B cell (primary cell): ENCODE measurements around the gene C6orf47. TPM values are rescaled to one million over a fixed set of nuclear protein-coding genes. Genes with fewer than 3 reads are reported as not detected.

Experiments
- ATAC-seq: fragments of 200-7000 bp; cut with Tn5 transposase; one replicate; pipeline ENCODE4 v1.10.0; 2021; ENCODE audit warnings: low read depth, mild to moderate bottlenecking, moderate number of reproducible peaks, moderate library complexity
- CTCF ChIA-PET: fragments of 350-600 bp; sonication (Branson Sonifier 250); formaldehyde crosslinking; loops from one replicate; lab custom pipeline; 2021; ENCODE audit warnings: antibody characterized with exemption, inconsistent platforms; lab: Charles Lee
- POLR2A ChIA-PET: fragments of 350-600 bp; sonication (Branson Sonifier 250); formaldehyde crosslinking; loops from one replicate; lab custom pipeline; 2021; ENCODE audit warnings: antibody characterized with exemption; lab: Charles Lee
- DNase-seq: peaks from one replicate; pipeline ENCODE4 v3.0.0; 2013
- H2AFZ ChIP-seq: 2 replicates; pipeline ENCODE4 v1.6.1; 2012; ENCODE audit warnings: mild to moderate bottlenecking, low read depth, low read length; ENCODE audit not compliant: insufficient read depth, poor library complexity, severe bottlenecking
- H3K27ac ChIP-seq, 2 donors: 1 replicate in 1 of 2; 2 replicates in 1 of 2; pipeline ENCODE4 v1.5.1; 2012 to 2013; ENCODE audit warnings: low read length in 2 of 2, mild to moderate bottlenecking in 2 of 2, moderate library complexity in 1 of 2
- H3K27me3 ChIP-seq, 4 experiments: fragments of 200-600 bp in 1 of 4; sonication (generic) in 1 of 4; replicated peaks in 1 of 4; 1 replicate in 2 of 4; 2 replicates in 2 of 4; pipeline versions ENCODE4 v1.6.1 to v1.7.0; 2013 to 2016; ENCODE audit warnings: low read length in 3 of 4, mild to moderate bottlenecking in 2 of 4, mixed read lengths in 1 of 4, moderate library complexity in 1 of 4; ENCODE audit not compliant: insufficient read depth in 4 of 4, control insufficient read depth in 3 of 4; ENCODE audit errors: control extremely low read depth in 1 of 4
- H3K36me3 ChIP-seq, 2 experiments: replicated peaks in 1 of 2; 1 replicate in 1 of 2; 2 replicates in 1 of 2; pipeline versions ENCODE4 v1.6.1 to v1.7.1; 2013; ENCODE audit warnings: low read length in 1 of 2; ENCODE audit not compliant: insufficient read depth in 2 of 2, control insufficient read depth in 1 of 2; ENCODE audit errors: control extremely low read depth in 1 of 2, extremely low read depth in 1 of 2
- H3K4me1 ChIP-seq, 2 donors: fragments of 200-600 bp in 1 of 2; sonication (generic) in 1 of 2; 1 replicate in 1 of 2; 2 replicates in 1 of 2; pipeline versions ENCODE4 v1.5.1 to v1.6.1; 2013 to 2017; ENCODE audit warnings: low read length in 2 of 2; ENCODE audit not compliant: control insufficient read depth in 2 of 2, insufficient read depth in 2 of 2
- H3K4me2 ChIP-seq: replicated peaks from 2 replicates; pipeline ENCODE3; 2012; ENCODE audit warnings: mild to moderate bottlenecking, low read depth, low read length; ENCODE audit not compliant: poor library complexity, severe bottlenecking
- H3K4me3 ChIP-seq, 5 experiments: fragments of 200-600 bp in 1 of 5; sonication (generic) in 1 of 5; 1 replicate in 3 of 5; 2 replicates in 2 of 5; pipeline versions ENCODE4 v1.5.1 to v1.7.0; 2011 to 2016; ENCODE audit warnings: low read length in 4 of 5, mild to moderate bottlenecking in 4 of 5, low read depth in 2 of 5, control low read depth in 1 of 5, moderate library complexity in 1 of 5; ENCODE audit not compliant: insufficient read depth in 1 of 5; ENCODE audit errors: control extremely low read depth in 1 of 5, extremely low read depth in 1 of 5
- H3K79me2 ChIP-seq: fragments of 200-600 bp; sonication (generic); one replicate; pipeline ENCODE4 v1.6.0; 2016; ENCODE audit warnings: low read length; ENCODE audit not compliant: control insufficient read depth, insufficient read depth
- H3K9ac ChIP-seq: fragments of 200-600 bp; sonication (generic); 2 replicates; pipeline ENCODE4 v1.6.1; 2017; ENCODE audit warnings: mild to moderate bottlenecking, low read length, moderate library complexity
- H3K9me3 ChIP-seq, 3 donors: one replicate each; pipeline versions ENCODE4 v1.6.1 to v1.7.1; 2013; ENCODE audit warnings: low read length in 2 of 3; ENCODE audit not compliant: control insufficient read depth in 2 of 3, insufficient read depth in 1 of 3; ENCODE audit errors: control extremely low read depth in 1 of 3
- H4K20me1 ChIP-seq: 2 replicates; pipeline ENCODE4 v1.6.0; 2012; ENCODE audit warnings: mild to moderate bottlenecking, low read length; ENCODE audit not compliant: insufficient read depth, control insufficient read depth, poor library complexity, severe bottlenecking
- H3K27ac Mint-ChIP-seq: one replicate; pipeline ENCODE4 v1.8.0; 2021; ENCODE audit warnings: mixed read lengths
- H3K27me3 Mint-ChIP-seq: one replicate; pipeline ENCODE4 v1.8.0; 2021; ENCODE audit warnings: mixed read lengths
- H3K4me1 Mint-ChIP-seq: one replicate; pipeline ENCODE4 v1.8.0; 2021; ENCODE audit warnings: mixed read lengths
- H3K4me3 Mint-ChIP-seq: one replicate; pipeline ENCODE4 v1.8.0; 2021; ENCODE audit warnings: mixed read lengths
- H3K9me3 Mint-ChIP-seq: one replicate; pipeline ENCODE4 v1.8.0; 2022; ENCODE audit warnings: mixed read lengths; ENCODE audit not compliant: insufficient read depth
- CTCF ChIP-seq: fragments of 200-600 bp; IDR thresholded peaks from one replicate; pipeline ENCODE4 v1.8.0; 2022; ENCODE audit warnings: antibody characterized with exemption, mild to moderate bottlenecking
- EZH2 ChIP-seq: IDR thresholded peaks from 2 replicates; pipeline ENCODE4 v1.6.1; 2012; ENCODE audit warnings: borderline replicate concordance, low read depth, mild to moderate bottlenecking, moderate library complexity, low read length; ENCODE audit not compliant: insufficient read depth, poor library complexity, severe bottlenecking
- WGBS: methylation state at CpG from one replicate; pipeline ENCODE4 v1.1.5; 2013; ENCODE audit warnings: missing lambda C conversion rate; ENCODE audit not compliant: insufficient coverage; 5-methylcytosine and 5-hydroxymethylcytosine counted together
- intact Hi-C: fragments of 100-400 bp; cut with micrococcal nuclease; formaldehyde crosslinking; loops from one replicate; pipeline ENCODE4 v1.10.0; 2022
- polyA plus RNA-seq: library from polyadenylated mRNA; depleted of rRNA; stranded (reverse); fragments of >200 nt; gene quantifications from 2 replicates; pipeline ENCODE4 v1.2.3, GENCODE V29; 2012
- total RNA-seq, 2 donors: library from RNA; stranded (reverse); fragments of 120-200 nt in 1 of 2; gene quantifications; 1 replicate in 1 of 2; 2 replicates in 1 of 2; pipeline versions ENCODE4 v1.2.3 to v1.2.4, GENCODE V29; 2013 to 2022

Gene C6orf47
- total and polyA plus RNA-seq, 2 donors (not counting 1 experiment from before 2014, with no cell fraction given): 7.6 to 34.0 TPM

- Histone ChIP-seq H3K9me3 (no peaks in the 10 kb centered on the region), H3K4me2 (peak overlapping the region; percentile 88), H3K27me3 (no peaks in the 10 kb centered on the region), H3K4me3 (peak overlapping the region; percentile 63 to 98 (median 86)), H3K9ac (peak overlapping the region; percentile 87), H3K36me3 (peaks cover 0 to 45% of the 10 kb centered on the region in 2 experiments), H3K27ac (peak overlapping the region; percentile 50 to 77), H2AFZ (peak overlapping the region; percentile 69), H3K4me1 (peaks cover 43 to 62% of the 10 kb centered on the region in 2 donors), H3K79me2 (peaks cover 96% of the 10 kb centered on the region), H4K20me1 (peaks cover 24% of the 10 kb centered on the region)
- Mint-ChIP-seq H3K9me3 (no peaks in the 10 kb centered on the region), H3K4me1 (peaks cover 69% of the 10 kb centered on the region), H3K27me3 (no peaks in the 10 kb centered on the region), H3K4me3 (peak overlapping the region; percentile 94), H3K27ac (peak overlapping the region; percentile 89)
- TF ChIP-seq CTCF: no peak
- no peak for TF ChIP-seq EZH2
- POLR2A ChIA-PET: interaction anchor here (0.6 to 5.9 kb wide), 6 partner anchors 7 to 1045 kb away, joined by 3 to 57 read pairs (median 4); partner anchors contain the start of genes BAG6, EHMT2 and PRRC2A
- intact Hi-C loops: loop anchor here (1.0 to 10.0 kb wide), 3 partner anchors 8 to 1445 kb away; partner anchors contain the start of genes BAG6 and TRIM26
- peak; percentile 69 for DNase-seq
- CTCF ChIA-PET: interaction anchor here (1.0 to 2.4 kb wide), 4 partner anchors 8 to 113 kb away, joined by 3 to 10 read pairs (median 6); partner anchors contain the start of gene NFKBIL1
- 41% methylated on average over 12 of the region's 13 CpGs for WGBS
- peak; percentile 37 for ATAC-seq
These were observed 763 bp downstream of the C6orf47 start for GRCh38 chr6:31659649-31660380.
